HG03097 (cell line): ENCODE data around the gene IGSF23.
"Not testable (repeated sequence)": the region's sequence is repeated elsewhere in the genome, so short reads cannot be mapped to it uniquely, and the experiment has no call there.

Source experiments
- ATAC-seq: cut with Tn5 transposase; IDR thresholded peaks from one replicate; pipeline ENCODE4 v1.9.1; 2021; ENCODE audit not compliant: unreplicated experiment, low FRiP score

The IGSF23 gene

GRCh38 chr19:44684396-44684795 is 71.0 kb downstream of the IGSF23 start:
- ATAC-seq, result not testable (repeated sequence)

DNA sequence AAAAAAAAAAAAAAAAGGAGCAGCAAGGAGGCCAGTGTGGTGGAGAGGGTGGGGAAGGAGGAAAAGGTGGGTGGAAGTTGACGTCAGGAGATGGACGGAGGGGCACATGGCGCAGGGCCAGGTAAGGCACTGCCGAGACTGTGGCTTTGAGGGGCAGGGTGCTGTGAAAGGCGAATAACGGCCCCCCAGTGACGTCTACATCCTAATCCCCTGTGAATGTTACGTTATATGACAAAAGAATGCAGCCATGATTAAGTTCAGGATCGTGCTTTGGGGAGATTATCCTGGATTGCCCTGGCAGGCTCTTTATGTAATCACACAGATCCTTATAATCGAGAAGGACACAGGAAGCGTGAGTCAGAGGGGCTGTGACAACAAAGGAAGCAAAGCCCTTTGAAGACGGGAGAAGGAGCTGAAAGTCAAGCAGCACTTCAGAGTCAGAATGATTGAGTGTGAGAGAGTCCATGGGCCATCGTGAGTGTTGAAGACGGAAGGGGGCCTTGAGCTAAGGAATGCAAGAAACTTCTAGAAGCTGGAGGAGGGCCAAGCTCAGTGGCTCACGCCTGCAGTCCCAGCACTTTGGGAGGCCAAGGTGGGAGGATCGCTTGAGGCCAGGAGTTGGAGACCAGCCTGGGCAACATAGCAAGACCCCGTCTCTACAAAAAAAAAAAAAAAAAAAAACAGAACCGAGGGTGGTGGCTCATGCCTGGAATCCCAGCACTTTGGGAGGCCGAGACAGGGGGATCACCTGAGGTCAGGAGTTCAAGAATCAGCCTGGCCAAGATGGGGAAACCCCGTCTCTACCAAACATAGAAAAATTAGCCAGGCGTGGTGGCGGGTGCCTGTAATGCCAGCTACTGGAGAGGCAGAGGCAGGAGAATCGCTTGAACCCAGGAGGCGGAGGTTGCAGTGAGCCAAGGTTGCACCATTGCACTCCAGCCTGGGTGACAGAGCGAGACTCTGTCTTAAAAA is 71.8 kb downstream of the IGSF23 start:
- no peak for ATAC-seq

DNA sequence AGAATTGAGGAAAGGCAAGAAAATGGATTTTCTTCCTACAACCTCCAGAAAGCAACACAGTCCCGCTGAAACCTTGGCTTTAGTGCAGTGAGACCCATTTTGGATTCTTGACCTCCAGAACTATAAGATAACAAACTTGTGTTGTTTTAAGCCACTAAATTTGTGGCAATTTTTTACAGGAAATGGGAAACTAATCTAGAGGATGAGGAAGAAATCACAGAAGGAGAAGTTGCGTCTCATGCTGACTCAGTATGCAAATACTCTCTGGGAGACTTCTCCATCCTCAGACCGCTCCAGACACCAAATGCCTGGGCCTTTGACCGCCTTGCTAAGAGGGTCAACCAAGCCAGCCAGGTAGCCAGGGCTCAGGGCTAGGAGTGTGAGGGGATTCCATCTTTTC is 72.5 kb downstream of the IGSF23 start:
- ATAC-seq, result no peak
